SK-N-MC (cell line): ENCODE results near the gene TMEM135.

Experiments
- DNase-seq: peaks from one replicate; pipeline ENCODE4 v3.0.0-alpha.2; 2011; ENCODE audit warnings: low read depth, low spot score
- H3K27ac ChIP-seq: fragments of 200-600 bp; sonication (generic); 2 replicates; pipeline ENCODE4 v1.5.1; 2016; ENCODE audit warnings: mixed run types
- H3K36me3 ChIP-seq: fragments of 200-600 bp; sonication (generic); 2 replicates; pipeline ENCODE4 v1.6.1; 2017; ENCODE audit warnings: antibody characterized with exemption, low read length, mixed read lengths; ENCODE audit not compliant: insufficient read depth
- H3K4me3 ChIP-seq: fragments of 200-600 bp; sonication (generic); 2 replicates; pipeline ENCODE4 v1.5.1; 2016
- H3K9ac ChIP-seq: fragments of 200-600 bp; sonication (generic); 2 replicates; pipeline ENCODE4 v1.8.0; 2017; ENCODE audit warnings: mixed run types, mixed read lengths; ENCODE audit not compliant: insufficient read length
- H3K9me3 ChIP-seq: fragments of 200-600 bp; sonication (generic); 2 replicates; pipeline ENCODE4 v1.6.1; 2017; ENCODE audit warnings: low read depth, mild to moderate bottlenecking, antibody characterized with exemption, low read length, moderate library complexity, mixed read lengths
- EZH2 ChIP-seq: fragments of 200-600 bp; sonication (generic); IDR thresholded peaks from one replicate; pipeline ENCODE4 v1.6.1; 2017; ENCODE audit warnings: antibody characterized with exemption
- FOXP2 ChIP-seq: optimal IDR thresholded peaks from 2 replicates; pipeline ENCODE3; 2011; ENCODE audit warnings: mild to moderate bottlenecking, moderate library complexity; ENCODE audit not compliant: insufficient read depth; ENCODE audit errors: extremely low read length, control extremely low read depth
- POLR2AphosphoS5 ChIP-seq: IDR thresholded peaks from 2 replicates; pipeline ENCODE4 v1.6.1; 2012; ENCODE audit warnings: mild to moderate bottlenecking, low read depth, low read length, borderline replicate concordance

Gene TMEM135

DNA sequence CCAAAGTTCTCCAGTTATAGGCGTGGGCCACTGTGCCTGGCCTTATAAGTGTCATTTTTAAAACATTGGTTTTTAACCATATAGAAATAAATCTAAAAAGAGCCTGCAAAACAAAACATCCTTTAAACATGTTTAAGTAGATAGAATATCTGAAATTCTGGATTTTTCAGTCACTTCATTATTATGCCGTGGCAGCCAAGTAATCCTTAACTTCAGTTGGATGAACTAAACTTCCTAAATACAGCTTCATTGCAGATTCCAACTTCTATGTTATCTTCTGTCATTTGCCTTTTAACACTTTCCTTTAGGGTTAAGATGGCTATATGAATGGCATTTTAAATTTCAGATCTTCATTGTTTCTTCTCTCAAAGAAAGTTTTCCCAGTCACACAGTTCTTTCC lies 291.4 kb downstream of the TMEM135 start:
- Histone ChIP-seq H3K27ac (no peak overlapping the region), H3K9me3 (no peaks in the 10 kb centered on the region), H3K9ac (no peak overlapping the region), H3K36me3 (no peaks in the 10 kb centered on the region), H3K4me3 (no peak overlapping the region)
- no peak for DNase-seq
- TF ChIP-seq POLR2AphosphoS5 (no peak), EZH2 (no peak), FOXP2 (no peak)

DNA sequence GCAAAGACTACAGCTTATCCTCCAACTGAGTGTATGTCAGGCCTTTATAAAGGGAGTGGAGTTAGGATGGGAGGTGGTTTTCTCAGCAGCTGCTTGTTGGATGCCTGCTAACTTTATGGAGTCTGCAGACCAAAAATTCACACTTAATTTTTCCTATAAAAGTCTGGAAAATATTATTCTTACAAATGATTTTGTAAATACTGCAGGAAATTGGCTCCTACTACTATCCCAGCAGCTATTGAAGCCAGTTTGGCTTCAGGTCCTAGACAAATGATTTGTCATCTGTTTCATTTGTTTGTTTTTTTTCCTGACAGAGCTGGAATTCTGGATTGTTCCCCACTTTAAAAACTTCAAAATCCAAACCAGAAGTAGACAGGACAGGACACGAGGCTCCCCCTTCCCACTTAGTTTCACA lies 292.5 kb downstream of the TMEM135 start:
- TF ChIP-seq FOXP2 (no peak), EZH2 (no peak), POLR2AphosphoS5 (no peak)

DNA sequence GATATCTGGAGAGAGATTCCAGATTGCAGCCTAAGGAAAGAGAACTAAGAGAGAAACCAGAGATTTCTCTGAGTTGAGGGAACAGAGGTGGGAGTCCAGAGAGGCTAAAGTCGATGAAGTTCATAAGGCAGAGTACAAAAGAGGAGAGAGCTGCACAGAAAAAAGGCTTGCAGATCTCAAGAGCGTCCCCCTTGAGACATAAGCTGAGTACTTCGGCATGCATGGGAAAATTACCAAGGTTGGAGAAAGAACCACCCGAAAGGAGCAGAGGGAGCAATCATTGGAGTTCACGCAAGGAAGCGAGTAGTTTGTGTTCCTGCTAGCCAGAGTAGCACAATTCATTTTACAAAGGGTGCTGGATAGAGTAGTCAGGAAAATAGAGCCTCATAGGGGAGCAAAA lies 293.5 kb downstream of the TMEM135 start:
- Histone ChIP-seq H3K27ac (no peak overlapping the region), H3K4me3 (no peak overlapping the region), H3K9ac (no peak overlapping the region), H3K36me3 (no peaks in the 10 kb centered on the region), H3K9me3 (no peaks in the 10 kb centered on the region)
- no peak for TF ChIP-seq FOXP2
- no peak for TF ChIP-seq EZH2
- no peak for TF ChIP-seq POLR2AphosphoS5
- no peak for DNase-seq

More for the DNA sequence above, 292.5 kb downstream of the TMEM135 start:
- no peak for DNase-seq
- Histone ChIP-seq H3K4me3 (no peak overlapping the region), H3K9me3 (no peaks in the 10 kb centered on the region), H3K27ac (no peak overlapping the region), H3K36me3 (no peaks in the 10 kb centered on the region), H3K9ac (no peak overlapping the region)

- Histone ChIP-seq H3K9ac (no peak overlapping the region), H3K27ac (no peak overlapping the region), H3K4me3 (no peak overlapping the region), H3K9me3 (0 out of 2 replicates have a peak, but pooled peaks cover 4% of the 10 kb centered on the region), H3K36me3 (no peaks in the 10 kb centered on the region)
- no peak for DNase-seq
- TF ChIP-seq EZH2 (no peak), POLR2AphosphoS5 (no peak), FOXP2 (no peak)
Measured at GRCh38 chr11:87338046-87338639, 300.4 kb downstream of the TMEM135 start.

GRCh38 chr11:87339416-87339815 lies 301.7 kb downstream of the TMEM135 start:
- DNase-seq: no peak
- Histone ChIP-seq H3K36me3 (no peaks in the 10 kb centered on the region), H3K9me3 (0 out of 2 replicates have a peak, but pooled peaks cover 4% of the 10 kb centered on the region), H3K9ac (no peak overlapping the region), H3K4me3 (no peak overlapping the region), H3K27ac (no peak overlapping the region)
- TF ChIP-seq FOXP2 (no peak), EZH2 (no peak), POLR2AphosphoS5 (no peak)

- no peak overlapping the region for H3K27ac ChIP-seq
- DNase-seq: no peak
- TF ChIP-seq FOXP2 (no peak), POLR2AphosphoS5 (no peak), EZH2 (no peak)
- no peaks in the 10 kb centered on the region for H3K36me3 ChIP-seq
- H3K9ac ChIP-seq: no peak overlapping the region
- no peaks in the 10 kb centered on the region for H3K9me3 ChIP-seq
- H3K4me3 ChIP-seq: no peak overlapping the region
Measured at GRCh38 chr11:87347441-87347840, 309.7 kb downstream of the TMEM135 start.

GRCh38 chr11:87347854-87348253 lies 310.1 kb downstream of the TMEM135 start:
- H3K9ac ChIP-seq: no peak overlapping the region
- no peak overlapping the region for H3K27ac ChIP-seq
- no peak for DNase-seq
- TF ChIP-seq EZH2 (no peak), POLR2AphosphoS5 (no peak), FOXP2 (no peak)
- no peak overlapping the region for H3K4me3 ChIP-seq
- no peaks in the 10 kb centered on the region for H3K9me3 ChIP-seq
- H3K36me3 ChIP-seq: no peaks in the 10 kb centered on the region

DNA sequence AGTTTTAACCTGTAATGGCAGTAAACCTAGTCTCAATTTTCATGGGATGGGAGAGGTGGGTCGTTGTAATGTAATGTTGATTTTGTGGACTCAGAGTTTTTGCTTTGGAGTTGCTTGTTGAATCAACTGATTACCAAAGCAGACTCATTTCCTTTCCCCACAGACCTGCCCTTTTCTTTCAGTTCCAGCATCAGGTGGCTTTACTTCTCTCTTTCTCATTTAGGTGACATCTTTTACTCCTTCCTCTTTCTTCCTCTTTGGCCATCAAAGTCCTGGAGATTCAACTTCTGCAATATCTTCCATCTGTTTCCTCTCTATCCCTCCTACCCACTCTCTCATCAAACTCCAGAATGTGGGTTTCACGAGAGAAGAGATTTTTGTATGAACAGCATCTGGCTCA lies 313.9 kb downstream of the TMEM135 start:
- Histone ChIP-seq H3K36me3 (no peaks in the 10 kb centered on the region), H3K9ac (no peak overlapping the region), H3K9me3 (no peaks in the 10 kb centered on the region), H3K4me3 (no peak overlapping the region), H3K27ac (no peak overlapping the region)
- DNase-seq: no peak
- TF ChIP-seq EZH2 (no peak), FOXP2 (no peak), POLR2AphosphoS5 (no peak)

GRCh38 chr11:87352759-87353707 lies 315.3 kb downstream of the TMEM135 start:
- Histone ChIP-seq H3K36me3 (no peaks in the 10 kb centered on the region), H3K4me3 (peak overlapping the region; percentile 36; the same call in 1 of the 2 replicates), H3K27ac (no peak overlapping the region), H3K9me3 (no peaks in the 10 kb centered on the region), H3K9ac (no peak overlapping the region)
- no peak for DNase-seq
- TF ChIP-seq EZH2 (no peak), FOXP2 (no peak), POLR2AphosphoS5 (no peak)
